ENCODE data around the gene MEGF11.
"Not testable (repeated sequence)": the region's sequence is repeated elsewhere in the genome, so short reads cannot be mapped to it uniquely, and the experiment has no call there.

The MEGF11 gene

GRCh38 chr15:65991721-65992483 is 261.6 kb downstream of the MEGF11 start:
- DNase-seq: no peak

GRCh38 chr15:65990298-65990981 is 263.1 kb downstream of the MEGF11 start:
- no peak for DNase-seq

DNA sequence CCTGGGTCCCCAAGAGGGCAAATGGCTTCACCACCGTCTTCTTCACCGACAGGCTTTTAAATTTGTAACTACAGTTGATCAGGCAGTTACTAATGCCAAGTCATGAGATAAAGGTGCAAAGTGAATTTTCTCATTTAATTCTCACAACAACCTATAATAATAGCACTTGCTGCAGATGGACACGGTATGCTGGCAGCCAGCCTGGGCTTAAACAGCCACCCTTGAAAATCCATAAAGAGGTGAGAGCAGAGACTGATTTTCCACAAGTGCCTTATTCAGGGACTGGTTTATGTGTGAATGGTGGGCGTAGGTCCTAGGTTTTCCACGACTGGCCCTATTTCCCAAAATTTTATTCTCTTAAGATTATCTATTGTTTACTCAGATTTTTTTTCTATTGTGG is 266.4 kb downstream of the MEGF11 start:
- no peak for DNase-seq

GRCh38 chr15:65986416-65986815 is 267.1 kb downstream of the MEGF11 start:
- DNase-seq: no peak

DNA sequence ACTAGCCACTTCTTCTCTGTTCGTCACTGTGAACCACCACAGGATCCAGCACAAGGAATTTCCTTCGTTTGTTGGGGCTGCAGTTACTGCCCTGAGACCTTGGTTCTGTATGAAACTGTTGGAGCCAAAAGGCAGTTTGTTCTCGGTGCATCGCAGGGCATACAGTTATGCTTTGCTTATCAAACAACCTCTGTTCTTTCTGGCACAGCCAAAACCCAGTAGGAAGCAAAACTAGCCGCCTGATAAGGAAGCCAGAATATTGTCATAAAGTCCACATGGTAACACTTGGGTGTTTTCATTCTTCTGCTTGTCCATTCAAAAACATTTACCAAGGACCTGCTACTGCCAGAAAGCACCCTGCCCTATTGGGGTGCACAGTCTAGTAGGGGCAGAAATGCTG is 268.2 kb downstream of the MEGF11 start:
- no peak for DNase-seq

DNA sequence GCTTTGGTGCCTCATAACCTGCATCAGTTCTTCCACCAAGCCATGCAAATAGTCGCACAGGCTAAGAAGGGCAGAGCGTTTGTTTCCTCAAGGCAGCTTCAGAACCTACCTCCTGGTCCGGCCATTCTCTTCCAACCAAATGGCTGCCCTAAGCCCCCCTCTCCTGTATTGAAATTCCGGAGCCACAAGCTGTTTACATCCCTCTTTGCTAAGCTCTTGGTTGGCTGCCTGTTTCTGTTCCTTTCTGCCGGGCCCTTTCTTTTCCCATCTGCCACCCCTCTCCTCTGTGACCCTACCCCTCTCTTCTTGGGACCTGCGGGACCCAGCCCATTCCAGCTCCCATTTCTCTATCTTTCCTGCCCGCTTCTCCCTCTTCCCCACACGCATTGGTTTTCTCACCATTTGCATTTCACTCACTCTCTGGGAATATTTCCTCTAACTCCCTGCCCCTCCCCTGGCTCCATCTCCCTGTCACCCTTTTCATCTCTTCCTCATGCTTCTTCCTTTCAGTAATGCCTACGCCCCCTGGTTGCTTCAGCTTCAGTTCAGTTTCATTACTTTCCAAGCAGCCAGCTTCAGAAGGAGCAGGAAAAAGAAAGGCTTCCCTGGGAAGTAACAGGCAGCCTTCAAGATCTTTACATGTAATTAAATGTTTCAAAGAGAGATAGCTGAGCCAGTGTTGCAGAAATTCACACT is 270.8 kb downstream of the MEGF11 start:
- DNase-seq: no peak

DNA sequence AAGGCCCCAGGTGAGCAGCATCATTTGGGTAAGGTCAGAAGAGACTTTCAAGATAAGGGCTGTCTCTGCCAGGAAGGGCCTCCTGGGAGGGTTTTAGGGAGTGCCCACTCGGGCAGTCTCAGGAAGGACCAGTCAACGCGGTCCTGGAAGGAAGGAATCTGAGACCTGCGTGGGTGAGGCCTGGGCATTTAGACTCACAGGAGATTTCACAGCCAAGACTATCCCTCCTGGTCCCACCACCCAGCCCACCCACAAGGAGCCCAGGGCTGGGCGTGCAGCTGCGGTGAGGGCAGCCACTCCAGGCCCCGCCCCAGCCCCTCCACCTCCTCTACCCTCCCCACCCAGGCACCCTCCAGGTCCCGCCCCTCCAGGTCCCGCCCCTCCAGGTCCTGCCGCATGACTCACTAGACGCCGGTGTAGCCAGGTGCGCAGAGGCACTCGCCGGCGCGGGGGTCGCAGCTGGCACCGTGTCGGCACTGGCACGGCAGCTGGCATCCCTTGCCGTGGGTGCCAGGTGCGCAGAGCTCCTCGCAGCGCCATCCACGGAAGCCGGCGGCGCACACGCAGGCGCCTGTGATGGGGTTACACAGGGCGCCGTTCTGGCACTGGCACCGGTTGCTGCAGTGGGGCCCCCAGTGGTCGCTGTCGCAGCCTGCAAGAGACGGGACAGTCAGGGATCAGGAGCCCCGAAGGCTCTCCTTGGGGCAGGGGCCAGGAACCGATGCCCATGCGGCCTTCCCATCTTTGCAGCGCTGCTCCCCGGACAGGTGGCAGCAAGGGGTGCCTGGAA is 271.5 kb downstream of the MEGF11 start:
- peak; percentile 49 to 67 for DNase-seq

DNA sequence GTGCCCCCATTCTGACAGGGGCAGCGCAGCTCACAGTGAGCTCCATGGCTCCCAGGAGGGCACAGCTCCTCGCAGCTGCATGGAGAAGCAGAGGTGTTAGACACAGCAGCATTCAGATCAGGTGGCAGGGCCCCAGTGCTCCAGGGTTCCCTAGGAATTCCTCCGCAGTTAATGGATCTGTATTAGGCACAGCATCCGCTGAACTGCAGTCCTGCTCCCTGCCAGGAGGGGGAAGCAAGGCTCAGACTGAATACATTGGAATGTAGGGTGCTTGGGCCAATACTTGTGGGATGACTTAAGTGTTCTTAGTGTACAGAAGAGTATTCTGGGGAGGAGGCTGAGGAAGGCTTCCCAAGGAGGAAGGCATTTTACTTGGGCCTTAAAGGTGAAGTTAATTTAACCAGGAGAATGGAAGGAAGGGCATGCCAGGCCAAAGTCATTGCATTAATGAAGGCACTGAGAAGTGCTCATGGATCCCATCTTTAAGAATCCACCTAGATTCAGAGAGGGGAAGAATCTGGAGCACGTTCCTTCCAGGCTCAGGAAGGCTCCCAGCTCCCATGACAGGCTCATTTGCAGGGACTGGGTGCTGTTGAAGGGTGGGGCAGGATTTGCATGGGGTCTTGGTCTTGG is 272.6 kb downstream of the MEGF11 start:
- DNase-seq: peak; percentile 55

- DNase-seq: no peak
Observed at GRCh38 chr15:65979837-65980236, 273.7 kb downstream of the MEGF11 start.

DNA sequence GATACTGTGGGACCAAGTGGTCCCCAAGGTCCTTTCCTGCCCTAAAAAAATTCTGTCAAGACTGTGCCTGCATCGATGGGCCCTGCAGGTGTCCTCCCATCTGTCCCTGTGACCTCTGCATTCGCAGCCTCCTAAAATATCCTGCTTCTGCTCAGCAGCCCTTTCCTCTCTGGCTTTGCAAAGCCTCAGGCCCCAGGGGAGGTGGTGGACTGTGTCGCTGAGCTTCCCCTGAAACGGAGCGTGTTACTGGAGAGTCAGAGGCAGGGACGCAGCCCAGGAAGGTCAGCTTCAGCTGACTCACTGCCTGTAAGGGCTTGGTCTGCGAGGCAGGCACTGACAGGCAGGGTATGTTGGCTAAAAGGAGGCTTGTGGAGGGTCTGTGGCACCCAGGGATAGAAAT is 274.2 kb downstream of the MEGF11 start:
- no peak for DNase-seq

DNA sequence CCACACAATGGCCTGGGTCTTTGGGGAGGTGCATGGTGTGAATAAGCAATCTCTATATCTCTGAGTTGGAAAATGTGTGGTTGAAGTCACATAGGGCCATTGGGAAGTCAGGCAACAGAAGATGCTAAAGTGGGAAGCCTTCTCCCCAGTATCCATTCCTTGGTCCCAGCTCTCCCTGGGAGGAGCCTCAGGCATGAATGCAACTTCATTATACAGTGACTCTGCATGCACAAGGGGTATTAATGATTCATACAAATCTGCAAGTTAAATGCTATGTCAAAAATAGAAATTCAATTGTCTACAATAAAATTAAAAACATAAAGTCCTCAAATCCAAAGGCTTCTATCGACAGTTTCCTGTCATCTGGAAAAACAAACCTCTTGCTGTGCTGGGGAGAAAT is 275.4 kb downstream of the MEGF11 start:
- no peak for DNase-seq

DNA sequence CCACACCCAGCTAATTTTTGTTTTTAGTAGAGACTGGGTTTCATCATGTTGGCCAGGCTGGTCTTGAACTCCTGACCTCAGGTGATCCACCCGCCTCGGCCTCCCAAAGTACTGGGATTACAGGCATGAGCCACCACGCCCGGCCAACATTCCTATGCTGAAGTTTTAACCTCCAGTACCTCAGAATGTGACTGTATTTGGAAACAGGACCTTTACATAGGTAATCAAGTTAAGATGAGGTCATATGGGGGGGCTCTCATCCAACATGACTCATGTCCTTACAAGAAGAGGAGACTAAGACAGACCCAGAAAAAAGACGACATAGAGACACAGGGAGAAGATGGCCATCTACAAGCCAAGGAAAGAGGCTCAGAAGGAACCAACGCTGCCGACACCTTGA is 277.4 kb downstream of the MEGF11 start:
- DNase-seq: not testable (repeated sequence)

DNA sequence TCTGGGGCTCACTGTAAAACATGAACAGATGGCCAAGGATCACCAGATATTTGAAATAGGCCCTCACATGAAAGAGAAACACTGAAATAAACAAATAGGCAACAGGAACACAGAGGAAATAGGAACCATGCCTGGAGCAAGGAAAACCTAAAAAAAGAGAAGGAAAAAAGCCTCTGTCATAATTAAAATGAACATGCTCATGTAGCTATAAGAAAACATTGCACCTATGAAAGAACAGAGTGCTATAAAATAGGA is 281.9 kb downstream of the MEGF11 start:
- no peak for DNase-seq

DNA sequence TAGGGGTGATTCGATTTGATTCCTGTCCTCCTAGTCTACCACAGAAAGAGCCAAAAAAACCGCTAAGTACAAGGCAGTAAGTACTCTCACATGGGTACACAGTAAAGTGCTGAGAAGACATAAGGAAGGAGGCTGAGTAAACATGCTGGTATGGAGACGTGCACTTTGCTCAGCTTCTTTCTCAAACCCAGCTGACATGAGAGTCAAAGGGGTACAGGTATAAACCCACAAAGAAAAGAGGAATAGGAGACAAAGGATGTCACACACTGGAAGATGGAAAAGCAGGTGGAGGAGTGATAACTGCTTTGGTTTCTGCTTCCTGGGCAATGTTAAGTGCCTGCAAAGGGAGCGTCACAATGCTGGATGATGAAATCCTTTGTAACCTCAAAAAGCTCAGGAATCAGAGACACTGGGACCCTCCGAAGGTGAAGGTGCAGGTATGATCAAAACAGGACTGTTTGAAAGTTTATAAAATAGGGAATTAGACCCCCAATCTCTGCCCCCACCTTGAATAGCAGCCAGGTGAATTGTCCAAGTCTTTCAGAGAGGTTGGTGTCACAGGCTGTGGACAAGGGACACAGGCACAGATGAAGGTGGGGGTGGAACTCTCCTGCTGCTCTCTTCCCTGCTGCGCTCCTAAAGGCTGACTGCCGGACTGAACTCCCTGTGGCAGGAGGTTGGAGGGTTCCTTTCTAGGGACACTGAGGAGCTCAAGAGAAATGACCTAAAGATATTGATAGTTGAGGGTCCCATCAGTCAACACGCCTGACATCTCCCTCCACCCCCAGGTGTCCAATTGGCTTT is 282.4 kb downstream of the MEGF11 start:
- no peak for DNase-seq

DNA sequence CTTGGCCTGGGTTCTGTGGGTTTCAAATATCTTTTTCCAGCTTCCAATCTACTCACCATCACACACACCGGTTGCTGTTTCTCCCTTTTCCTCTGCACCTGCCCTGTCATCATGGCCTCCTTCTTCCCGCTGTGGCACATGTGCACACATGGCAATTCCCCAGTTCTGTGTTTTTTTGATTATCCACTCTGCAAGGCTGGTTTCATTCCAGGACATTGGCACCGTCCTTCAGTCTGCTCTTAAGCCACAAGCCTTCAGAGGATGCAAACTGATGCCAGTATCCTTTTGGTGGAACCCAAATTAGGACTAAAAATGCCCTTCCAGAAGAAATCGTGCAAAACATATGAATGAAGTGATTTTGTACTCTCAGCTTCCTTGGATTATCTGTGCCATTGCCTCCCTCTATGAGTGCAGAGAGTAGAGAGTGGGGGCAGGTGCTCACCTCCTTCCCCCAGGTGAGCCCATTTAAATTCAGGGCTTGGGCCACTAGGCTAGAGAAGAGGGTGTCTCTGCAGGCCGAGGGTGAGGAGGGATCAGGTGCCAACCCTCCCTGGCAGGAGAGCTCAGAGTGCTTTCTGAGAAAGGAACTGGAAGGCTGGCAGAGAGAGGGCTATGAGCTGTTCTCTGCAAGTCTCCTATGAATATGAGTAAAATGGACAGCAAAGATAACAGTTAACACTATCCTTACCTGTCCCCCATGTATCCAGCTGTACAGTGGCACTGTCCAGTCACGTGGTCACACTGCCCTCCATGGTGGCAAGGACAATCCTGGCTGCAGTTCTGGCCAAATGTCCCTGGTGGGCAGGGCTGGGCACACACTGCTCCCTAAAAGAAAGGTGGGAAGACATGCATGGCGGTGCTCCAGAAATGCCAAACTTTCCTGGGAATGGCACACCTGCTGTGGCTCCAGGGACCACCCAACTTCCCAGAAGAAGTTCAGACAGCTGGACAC is 283.4 kb downstream of the MEGF11 start:
- DNase-seq: no peak

GRCh38 chr15:65968511-65968910 is 285.0 kb downstream of the MEGF11 start:
- DNase-seq: no peak

- DNase-seq: no peak
Observed at GRCh38 chr15:65964792-65965433, 288.6 kb downstream of the MEGF11 start.

- DNase-seq: no peak
Observed at GRCh38 chr15:65963911-65964482, 289.6 kb downstream of the MEGF11 start.

- no peak for DNase-seq
Observed at GRCh38 chr15:65963358-65963757, 290.2 kb downstream of the MEGF11 start.

DNA sequence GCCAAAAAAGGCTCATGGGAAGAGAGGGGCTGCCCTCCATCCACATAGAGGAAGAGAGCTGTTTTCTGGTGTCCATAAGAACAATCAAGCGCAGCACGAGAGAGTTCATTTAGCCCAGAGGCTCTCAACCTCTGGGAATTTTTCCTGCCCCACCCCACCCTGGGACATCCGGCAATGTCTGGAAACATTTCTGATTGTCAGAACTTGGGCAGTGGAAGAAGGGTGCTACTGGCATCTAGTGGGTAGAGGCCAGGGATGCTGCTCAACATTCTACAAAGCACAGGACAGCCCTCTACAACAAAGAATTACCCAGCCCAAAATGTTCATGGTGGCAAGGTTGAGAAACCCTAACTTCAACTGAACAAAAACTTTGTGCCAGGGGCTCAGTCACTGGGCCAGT is 291.4 kb downstream of the MEGF11 start:
- DNase-seq: no peak
